Right atrium auricular region (tissue), 2 donors: ENCODE results near the gene CAMSAP3. TPM values are rescaled to one million over a fixed set of nuclear protein-coding genes. Genes with fewer than 3 reads are reported as not detected.
"Not testable (repeated sequence)": the region's sequence is repeated elsewhere in the genome, so short reads cannot be mapped to it uniquely, and the experiment has no call there.

ENCODE experiments used
- DNase-seq: peaks from one replicate; pipeline ENCODE4 v3.0.0-alpha.2; 2019; ENCODE audit warnings: low spot score
- H3K27ac ChIP-seq, 2 donors: fragments of 200-600 bp; sonication (generic); 1 replicate in 1 of 2; 2 replicates in 1 of 2; pipeline ENCODE4 v1.5.1; 2016 to 2019
- H3K27me3 ChIP-seq, 2 donors: fragments of 200-600 bp; sonication (generic); one replicate each; pipeline versions ENCODE4 v1.5.1 to v1.6.0; 2017 to 2019
- H3K36me3 ChIP-seq: fragments of 200-600 bp; sonication (generic); one replicate; pipeline ENCODE4 v1.5.1; 2016
- H3K4me1 ChIP-seq, 2 donors: fragments of 200-600 bp; sonication (generic); one replicate each; pipeline versions ENCODE4 v1.5.1 to v1.6.0; 2017 to 2019
- H3K4me3 ChIP-seq, 2 donors: fragments of 200-600 bp; sonication (generic); 1 replicate in 1 of 2; 2 replicates in 1 of 2; pipeline ENCODE4 v1.5.1; 2017 to 2019; ENCODE audit warnings: mild to moderate bottlenecking in 1 of 2, moderate library complexity in 1 of 2
- H3K9me3 ChIP-seq, 2 donors: fragments of 200-600 bp; sonication (generic); one replicate each; pipeline ENCODE4 v1.5.1; 2019
- total RNA-seq, 2 donors: library from RNA; depleted of rRNA; stranded (reverse); fragments of >200 nt; gene quantifications; one replicate each; pipeline ENCODE4 v1.1.0, GENCODE V29; 2016
- TF ChIP-seq, protein P1 (sequence below), 2 donors: fragments of 200-600 bp; sonication (generic); IDR thresholded peaks; one replicate each; pipeline ENCODE4 v1.5.1; 2019; ENCODE audit warnings: antibody characterized with exemption in 2 of 2

CAMSAP3 gene
- total RNA-seq, 2 donors from 2014 or later: 0.26 to 0.55 TPM

DNA sequence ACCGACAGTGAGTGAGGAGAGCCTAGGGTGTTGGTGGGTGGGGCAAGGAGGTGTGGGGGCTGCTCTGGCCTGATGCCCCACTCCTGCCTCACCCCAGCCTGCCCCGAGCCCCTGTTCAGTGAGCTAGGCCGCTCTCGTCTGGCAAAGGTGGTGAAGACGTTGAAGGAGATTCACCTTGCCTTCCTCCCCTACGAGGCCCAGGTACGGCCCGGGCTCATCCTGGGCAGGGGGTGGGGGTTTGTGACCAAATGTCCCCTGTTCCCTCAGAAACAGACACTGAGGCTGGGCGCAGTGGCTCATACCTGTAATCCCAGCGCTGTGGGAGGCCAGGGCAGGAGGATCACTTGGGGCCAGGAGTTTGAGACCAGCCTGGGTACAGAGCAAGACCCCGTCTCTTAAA is 45.1 kb downstream of the CAMSAP3 start:
- H3K27ac ChIP-seq: no peak overlapping the region
- TF ChIP-seq, protein P1, sequence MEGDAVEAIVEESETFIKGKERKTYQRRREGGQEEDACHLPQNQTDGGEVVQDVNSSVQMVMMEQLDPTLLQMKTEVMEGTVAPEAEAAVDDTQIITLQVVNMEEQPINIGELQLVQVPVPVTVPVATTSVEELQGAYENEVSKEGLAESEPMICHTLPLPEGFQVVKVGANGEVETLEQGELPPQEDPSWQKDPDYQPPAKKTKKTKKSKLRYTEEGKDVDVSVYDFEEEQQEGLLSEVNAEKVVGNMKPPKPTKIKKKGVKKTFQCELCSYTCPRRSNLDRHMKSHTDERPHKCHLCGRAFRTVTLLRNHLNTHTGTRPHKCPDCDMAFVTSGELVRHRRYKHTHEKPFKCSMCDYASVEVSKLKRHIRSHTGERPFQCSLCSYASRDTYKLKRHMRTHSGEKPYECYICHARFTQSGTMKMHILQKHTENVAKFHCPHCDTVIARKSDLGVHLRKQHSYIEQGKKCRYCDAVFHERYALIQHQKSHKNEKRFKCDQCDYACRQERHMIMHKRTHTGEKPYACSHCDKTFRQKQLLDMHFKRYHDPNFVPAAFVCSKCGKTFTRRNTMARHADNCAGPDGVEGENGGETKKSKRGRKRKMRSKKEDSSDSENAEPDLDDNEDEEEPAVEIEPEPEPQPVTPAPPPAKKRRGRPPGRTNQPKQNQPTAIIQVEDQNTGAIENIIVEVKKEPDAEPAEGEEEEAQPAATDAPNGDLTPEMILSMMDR (IDR thresholded peaks at IDR 0.05): no peak
- no peaks in the 10 kb centered on the region for H3K9me3 ChIP-seq
- DNase-seq: no peak
- no peaks in the 10 kb centered on the region for H3K36me3 ChIP-seq
- peaks cover 0 to 10% of the 10 kb centered on the region in 2 donors for H3K27me3 ChIP-seq
- no peak overlapping the region for H3K4me3 ChIP-seq
- H3K4me1 ChIP-seq: peaks cover 0 to 2% of the 10 kb centered on the region in 2 donors

- Histone ChIP-seq H3K4me1 (no peaks in the 10 kb centered on the region), H3K4me3 (no peak overlapping the region), H3K36me3 (no peaks in the 10 kb centered on the region), H3K9me3 (no peaks in the 10 kb centered on the region), H3K27ac (no peak overlapping the region), H3K27me3 (peaks cover 0 to 10% of the 10 kb centered on the region in 2 donors)
- DNase-seq: no peak
- TF ChIP-seq, protein P1 (IDR thresholded peaks at IDR 0.05): no peak
Observed at GRCh38 chr19:7641290-7642276, 45.9 kb downstream of the CAMSAP3 start.

- TF ChIP-seq, protein P1 (IDR thresholded peaks at IDR 0.05): no peak
- Histone ChIP-seq H3K27me3 (peaks cover 0 to 3% of the 10 kb centered on the region in 2 donors), H3K36me3 (no peaks in the 10 kb centered on the region), H3K4me3 (no peak overlapping the region), H3K9me3 (no peaks in the 10 kb centered on the region), H3K27ac (no peak overlapping the region), H3K4me1 (no peaks in the 10 kb centered on the region)
- no peak for DNase-seq
Observed at GRCh38 chr19:7642295-7643030, 46.8 kb downstream of the CAMSAP3 start.

DNA sequence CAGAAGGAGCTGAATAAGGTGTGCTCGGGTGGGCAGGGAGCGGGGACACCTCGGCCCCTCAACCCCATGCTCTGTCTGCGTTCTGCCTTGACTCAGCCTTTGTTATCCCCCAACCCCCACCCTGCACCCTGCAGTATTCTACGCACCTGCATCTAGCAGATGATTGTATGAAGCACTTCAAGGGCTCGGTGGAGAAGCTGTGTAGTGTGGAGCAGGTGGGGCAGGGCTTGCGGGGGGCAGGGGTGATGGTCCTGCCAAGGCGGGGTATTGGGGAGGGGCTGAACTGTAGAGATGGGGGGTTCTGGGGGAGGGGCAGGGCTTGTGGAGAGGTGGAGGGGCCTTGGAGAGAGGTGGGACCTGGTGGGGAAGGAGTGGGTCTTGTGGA is 47.4 kb downstream of the CAMSAP3 start:
- TF ChIP-seq, protein P1 (IDR thresholded peaks at IDR 0.05): no peak
- Histone ChIP-seq H3K9me3 (no peaks in the 10 kb centered on the region), H3K4me1 (no peaks in the 10 kb centered on the region), H3K36me3 (no peaks in the 10 kb centered on the region), H3K27me3 (no peaks in the 10 kb centered on the region), H3K4me3 (no peak overlapping the region), H3K27ac (no peak overlapping the region)
- no peak for DNase-seq

GRCh38 chr19:7643629-7644549 is 48.2 kb downstream of the CAMSAP3 start:
- not testable (repeated sequence) for H3K27ac ChIP-seq, H3K36me3 ChIP-seq, H3K4me3 ChIP-seq, DNase-seq, H3K27me3 ChIP-seq, H3K4me1 ChIP-seq, H3K9me3 ChIP-seq
